ENCODE data around the gene BID. TPM values are rescaled to one million over a fixed set of nuclear protein-coding genes. Genes with fewer than 3 reads are reported as not detected.

BID gene
- total RNA-seq, 1 donor from 2014 or later = 24.6 TPM

- H3K4me1 Mint-ChIP-seq (ENCODE audit: low read depth) = no peaks in the 10 kb centered on the region
Observed at GRCh38 chr22:17779286-17780115, 5.2 kb upstream of the BID start.

GRCh38 chr22:17778412-17778976 lies 4.2 kb upstream of the BID start:
- Mint-ChIP-seq H3K4me3 (ENCODE audit: low read depth) (no peak overlapping the region), H3K4me1 (ENCODE audit: low read depth) (peaks cover under 1% of the 10 kb centered on the region), H3K9me3 (ENCODE audit: low read depth) (no peaks in the 10 kb centered on the region), H3K36me3 (ENCODE audit: insufficient read depth) (no peaks in the 10 kb centered on the region), H3K27ac (no peak overlapping the region), H3K27me3 (peaks cover 25% of the 10 kb centered on the region)
- TF ChIP-seq CTCF (IDR thresholded peaks at IDR 0.05; ENCODE audit: unreplicated experiment) = no peak
- no peak for DNase-seq (ENCODE audit: low spot score, unreplicated experiment)

More at GRCh38 chr22:17779286-17780115, 5.2 kb upstream of the BID start:
- DNase-seq (ENCODE audit: low spot score, unreplicated experiment) = no peak
- Mint-ChIP-seq H3K9me3 (ENCODE audit: low read depth) (no peaks in the 10 kb centered on the region), H3K27ac (peak overlapping the region; percentile 15), H3K36me3 (ENCODE audit: insufficient read depth) (no peaks in the 10 kb centered on the region), H3K4me3 (ENCODE audit: low read depth) (no peak overlapping the region), H3K27me3 (peaks cover 25% of the 10 kb centered on the region)
- TF ChIP-seq CTCF (IDR thresholded peaks at IDR 0.05; ENCODE audit: unreplicated experiment) = no peak

GRCh38 chr22:17777717-17778044 lies 3.4 kb upstream of the BID start:
- Mint-ChIP-seq H3K4me1 (ENCODE audit: low read depth) (peaks cover 8% of the 10 kb centered on the region), H3K36me3 (ENCODE audit: insufficient read depth) (no peaks in the 10 kb centered on the region), H3K27me3 (peaks cover 23% of the 10 kb centered on the region), H3K4me3 (ENCODE audit: low read depth) (no peak overlapping the region), H3K27ac (no peak overlapping the region), H3K9me3 (ENCODE audit: low read depth) (no peaks in the 10 kb centered on the region)
- no peak for TF ChIP-seq CTCF (IDR thresholded peaks at IDR 0.05; ENCODE audit: unreplicated experiment)
- DNase-seq (ENCODE audit: low spot score, unreplicated experiment) = no peak

GRCh38 chr22:17777005-17777716 lies 2.9 kb upstream of the BID start:
- H3K9me3 Mint-ChIP-seq (ENCODE audit: low read depth) = no peaks in the 10 kb centered on the region
- H3K4me1 Mint-ChIP-seq (ENCODE audit: low read depth) = peaks cover 10% of the 10 kb centered on the region
- peaks cover 22% of the 10 kb centered on the region for H3K27me3 Mint-ChIP-seq
- H3K4me3 Mint-ChIP-seq (ENCODE audit: low read depth) = no peak overlapping the region
- no peaks in the 10 kb centered on the region for H3K36me3 Mint-ChIP-seq (ENCODE audit: insufficient read depth)
- TF ChIP-seq CTCF (IDR thresholded peaks at IDR 0.05; ENCODE audit: unreplicated experiment) = no peak
- H3K27ac Mint-ChIP-seq = no peak overlapping the region
- DNase-seq (ENCODE audit: low spot score, unreplicated experiment) = no peak

DNA sequence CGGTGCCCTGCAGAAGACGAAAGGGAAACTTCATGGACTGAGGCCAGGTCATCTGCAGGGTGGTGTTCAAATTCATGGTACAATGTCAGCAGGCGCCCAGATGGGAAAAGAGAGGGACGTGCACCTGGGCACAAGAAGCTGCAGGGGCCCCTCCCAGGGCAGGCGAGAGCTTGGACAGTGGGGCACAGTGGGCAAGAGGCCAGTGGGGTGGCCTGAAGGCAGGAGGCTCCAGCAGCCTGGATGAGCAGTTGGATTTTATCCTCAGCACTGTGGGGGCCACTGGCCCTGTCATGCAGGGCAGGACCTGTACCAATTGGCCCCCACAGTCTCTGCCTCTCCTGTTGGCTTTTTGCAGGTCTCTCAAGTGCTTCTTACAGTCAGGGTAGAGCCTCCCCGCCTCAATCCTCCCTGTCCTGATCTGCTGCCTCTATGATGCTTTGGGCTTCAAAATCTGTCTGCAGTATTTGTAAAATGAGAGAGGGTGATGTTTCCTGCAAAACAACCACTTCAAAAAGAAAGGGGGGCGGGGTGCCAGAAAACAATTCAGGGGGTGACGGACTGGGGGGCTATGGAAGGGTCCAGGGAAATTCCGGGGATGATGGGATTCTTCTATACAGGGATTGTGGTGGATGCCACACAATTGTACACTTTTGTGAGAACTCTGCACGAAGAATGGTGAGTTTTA lies 1.7 kb upstream of the BID start:
- Mint-ChIP-seq H3K27me3 (peaks cover 22% of the 10 kb centered on the region), H3K36me3 (ENCODE audit: insufficient read depth) (no peaks in the 10 kb centered on the region), H3K27ac (no peak overlapping the region), H3K4me3 (ENCODE audit: low read depth) (peak overlapping the region; percentile 67), H3K4me1 (ENCODE audit: low read depth) (peaks cover 10% of the 10 kb centered on the region), H3K9me3 (ENCODE audit: low read depth) (no peaks in the 10 kb centered on the region)
- no peak for TF ChIP-seq CTCF (IDR thresholded peaks at IDR 0.05; ENCODE audit: unreplicated experiment)
- DNase-seq (ENCODE audit: low spot score, unreplicated experiment) = no peak
